NOMO-1 treated with dmso at 0.1 percent for 144 hours (cell line): ENCODE measurements around the gene FAM98C.
"Not testable (repeated sequence)": the region's sequence is repeated elsewhere in the genome, so short reads cannot be mapped to it uniquely, and the experiment has no call there.

Experiments
- DNase-seq: peaks from one replicate; lab custom pipeline; 2025; ENCODE audit not compliant: unreplicated experiment; lab: John Stamatoyannopoulos, UW

Gene FAM98C

DNA sequence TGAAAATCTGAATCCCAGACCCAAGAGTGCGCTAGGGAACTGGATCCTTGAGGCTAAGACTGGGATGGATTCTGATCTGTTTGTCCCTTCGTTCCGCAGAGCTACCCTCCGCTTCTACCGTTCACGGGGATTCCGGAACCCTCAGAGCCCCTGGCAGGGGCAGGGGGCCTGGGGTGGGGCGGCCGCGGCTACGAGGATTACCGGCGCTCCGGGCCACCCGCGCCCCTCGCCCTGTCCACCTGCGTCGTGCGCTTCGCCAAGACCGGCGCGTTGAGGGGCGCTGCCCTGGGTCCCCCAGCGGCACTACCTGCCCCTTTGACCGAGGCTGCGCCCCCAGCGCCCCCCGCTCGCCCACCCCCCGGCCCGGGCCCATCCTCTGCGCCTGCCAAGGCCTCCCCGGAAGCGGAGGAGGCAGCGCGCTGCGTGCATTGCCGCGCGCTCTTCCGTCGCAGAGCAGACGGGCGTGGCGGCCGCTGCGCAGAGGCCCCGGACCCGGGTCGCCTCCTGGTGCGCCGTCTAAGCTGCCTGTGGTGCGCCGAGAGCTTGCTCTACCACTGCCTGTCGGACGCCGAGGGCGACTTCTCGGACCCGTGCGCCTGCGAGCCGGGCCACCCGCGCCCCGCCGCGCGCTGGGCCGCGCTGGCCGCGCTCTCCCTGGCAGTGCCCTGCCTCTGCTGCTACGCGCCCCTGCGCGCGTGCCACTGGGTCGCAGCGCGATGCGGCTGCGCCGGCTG lies 7.3 kb upstream of the FAM98C start:
- DNase-seq = no peak

DNA sequence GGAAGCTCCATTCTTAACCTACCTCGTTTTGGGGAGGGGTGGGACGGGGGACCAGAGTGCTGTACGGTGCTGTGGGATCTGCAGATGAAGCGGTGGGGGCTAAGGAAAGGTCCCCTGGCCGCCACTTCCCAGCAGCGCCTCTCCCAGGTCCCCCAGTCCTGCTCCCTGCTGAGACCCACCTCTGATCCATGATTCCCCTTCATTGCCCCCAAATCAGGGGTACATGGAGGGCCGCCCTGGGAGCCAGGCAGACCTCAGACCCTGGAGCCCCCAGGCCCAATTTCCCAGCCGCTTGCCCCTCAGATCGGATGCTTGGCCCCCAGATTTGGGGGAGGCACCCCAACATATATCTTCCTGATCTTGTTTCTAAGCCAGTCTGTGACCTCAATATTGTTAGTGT lies 3.8 kb upstream of the FAM98C start:
- no peak for DNase-seq

DNA sequence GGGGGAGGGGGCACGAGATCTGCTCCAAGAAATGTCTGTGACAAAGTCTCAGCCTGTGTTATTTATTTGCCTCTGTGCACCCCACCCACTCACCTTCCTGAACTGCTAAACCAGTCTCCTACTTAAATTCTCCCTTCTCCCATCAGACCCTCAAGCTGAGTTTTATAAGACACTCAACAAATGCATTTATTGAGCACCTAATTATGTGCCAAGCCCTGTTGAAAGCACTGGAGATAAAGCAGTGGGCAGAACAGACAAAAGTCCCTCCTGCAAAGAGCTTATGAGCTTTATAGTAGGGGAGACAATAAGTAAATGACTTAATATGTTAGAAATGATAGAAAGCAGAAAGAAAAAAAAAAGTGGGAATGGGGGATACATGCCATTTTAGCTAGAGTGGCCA lies 3.4 kb upstream of the FAM98C start:
- no peak for DNase-seq

DNA sequence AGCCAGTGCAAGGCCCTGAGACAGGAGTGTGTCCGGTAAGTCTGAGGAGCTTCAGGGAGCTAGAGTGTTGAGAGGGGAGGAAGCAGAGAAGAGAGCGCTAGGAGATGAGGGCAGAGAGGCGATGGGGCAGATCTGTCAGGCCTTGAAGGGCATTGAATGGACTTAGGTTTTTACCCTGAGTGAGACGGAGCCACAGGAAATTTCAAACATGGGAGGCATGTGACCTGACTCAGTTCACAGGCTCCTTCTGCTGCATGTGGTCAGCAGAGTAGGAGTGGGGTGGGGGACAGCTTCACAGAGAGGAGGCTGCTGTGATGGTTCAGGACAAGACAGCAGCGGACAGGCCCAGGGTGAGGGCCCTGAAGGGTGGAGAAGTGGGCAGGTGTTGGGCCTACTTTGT lies 2.5 kb upstream of the FAM98C start:
- DNase-seq = no peak

DNA sequence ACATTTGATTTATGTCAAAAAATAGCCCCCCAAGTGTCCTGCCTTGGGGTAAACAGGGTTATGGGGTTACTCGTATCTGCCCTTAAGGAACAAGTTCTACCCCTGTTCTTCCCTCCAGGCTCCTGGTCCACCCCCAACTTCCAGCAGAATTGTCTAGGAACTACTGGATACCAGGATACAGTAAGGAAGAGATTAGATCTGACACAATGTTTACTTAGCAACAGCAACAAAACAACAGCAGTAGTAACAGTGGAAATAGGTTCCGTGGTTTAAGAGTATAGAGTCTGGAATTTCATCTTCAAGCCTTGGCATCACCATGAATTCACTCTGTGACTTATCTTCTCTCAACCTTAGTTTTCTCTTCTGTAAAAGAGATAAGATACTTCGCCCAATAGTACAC lies 1.7 kb upstream of the FAM98C start:
- no peak for DNase-seq

DNA sequence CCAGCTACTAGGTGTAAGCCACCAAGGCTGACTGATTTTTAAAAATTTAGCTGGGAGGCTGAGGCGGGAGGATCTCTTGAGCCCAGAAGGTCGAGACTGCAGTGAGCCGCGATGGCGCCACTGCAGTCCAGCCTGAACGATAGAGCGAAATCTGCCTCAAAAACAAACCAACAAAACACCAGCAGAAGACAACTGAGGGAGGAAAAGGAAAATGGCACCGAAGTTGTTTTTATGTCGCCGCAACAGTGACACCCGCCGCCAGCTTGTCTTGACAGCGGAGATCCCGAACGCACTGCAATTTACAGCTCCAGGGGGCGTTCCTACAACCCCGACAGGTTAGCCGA lies 298 bp upstream of the FAM98C start:
- no peak for DNase-seq

DNA sequence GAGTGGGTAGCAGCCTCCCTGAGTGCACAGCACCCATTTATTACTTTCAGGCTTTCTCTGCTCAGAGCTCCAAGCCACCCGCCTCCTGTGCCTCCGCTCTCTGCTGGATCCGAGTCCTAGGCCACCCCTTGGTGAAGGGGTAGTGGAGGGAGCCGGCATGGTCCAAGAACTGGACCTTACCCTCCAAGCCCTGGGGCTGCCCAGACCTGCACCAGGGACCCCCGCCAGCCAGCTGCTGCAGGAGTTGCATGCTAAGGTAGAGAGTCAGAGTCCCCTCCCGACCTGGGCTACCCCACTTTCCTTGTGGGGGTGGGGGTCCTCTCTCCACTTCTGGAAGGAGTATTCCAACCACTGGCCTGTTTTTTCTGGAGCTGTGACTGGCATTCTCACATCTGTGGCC lies 2.0 kb downstream of the FAM98C start:
- no peak for DNase-seq

DNA sequence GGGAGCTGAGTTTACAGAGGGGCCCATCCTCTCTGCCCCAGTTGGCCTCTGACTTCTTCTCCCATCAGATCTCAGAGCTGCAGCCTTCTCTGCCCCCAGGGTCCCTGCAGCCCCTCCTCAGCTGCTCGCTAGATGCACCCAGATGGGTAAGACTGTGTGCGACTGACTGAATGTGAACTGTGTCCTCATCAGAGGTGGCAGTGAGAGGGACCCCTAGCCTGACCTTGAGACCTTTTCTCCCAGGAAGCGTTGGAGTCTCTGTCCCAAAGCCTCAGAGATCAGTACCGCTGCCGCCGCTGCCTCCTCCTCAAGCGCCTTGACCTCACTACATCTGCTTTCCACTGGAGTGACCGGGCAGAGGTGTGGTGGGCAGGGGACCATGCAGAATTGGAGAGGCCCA lies 2.4 kb downstream of the FAM98C start:
- no peak for DNase-seq

DNA sequence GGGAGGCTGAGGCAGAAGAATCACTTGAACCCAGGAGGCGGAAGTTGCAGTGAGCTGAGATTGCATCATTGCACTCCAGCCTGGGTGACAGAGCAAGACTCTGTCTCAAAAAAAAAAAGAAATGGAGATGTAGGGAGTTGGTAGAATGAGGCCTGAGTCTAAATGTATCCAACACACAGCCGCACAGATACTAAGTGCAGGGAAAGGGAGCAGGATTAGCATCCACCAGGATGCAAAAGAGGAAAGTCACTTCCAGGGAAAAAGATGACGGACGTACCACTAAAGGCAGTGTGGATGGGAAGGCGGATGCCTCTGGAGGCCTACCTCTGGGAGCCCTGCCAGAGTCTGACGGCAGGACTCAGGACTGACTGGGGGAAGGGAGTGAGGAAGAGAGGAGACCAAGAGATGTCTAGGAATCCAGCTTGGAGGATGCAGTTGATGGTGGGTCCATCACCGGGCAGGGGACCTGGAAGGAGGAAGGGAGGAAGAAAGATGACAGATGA lies 6.8 kb downstream of the FAM98C start:
- no peak for DNase-seq

DNA sequence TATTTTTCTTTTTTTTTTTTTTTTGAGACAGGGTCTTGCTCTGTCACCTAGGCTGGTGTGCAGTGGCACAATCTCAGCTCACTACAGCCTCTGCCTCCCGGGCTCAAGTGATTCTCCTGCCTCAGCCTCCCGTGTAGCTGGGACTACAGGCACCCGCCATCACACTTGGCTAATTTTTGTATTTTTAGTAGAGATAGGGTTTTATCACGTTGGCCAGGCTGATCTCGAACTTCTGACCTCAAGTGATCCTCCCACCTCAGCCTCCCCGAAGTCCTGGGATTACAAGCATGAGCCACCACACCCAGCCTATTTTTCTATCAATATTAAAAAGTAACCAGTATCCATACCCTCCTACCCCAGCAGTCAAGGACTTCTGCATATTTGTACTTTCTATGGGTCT lies 7.5 kb downstream of the FAM98C start:
- not testable (repeated sequence) for DNase-seq

DNA sequence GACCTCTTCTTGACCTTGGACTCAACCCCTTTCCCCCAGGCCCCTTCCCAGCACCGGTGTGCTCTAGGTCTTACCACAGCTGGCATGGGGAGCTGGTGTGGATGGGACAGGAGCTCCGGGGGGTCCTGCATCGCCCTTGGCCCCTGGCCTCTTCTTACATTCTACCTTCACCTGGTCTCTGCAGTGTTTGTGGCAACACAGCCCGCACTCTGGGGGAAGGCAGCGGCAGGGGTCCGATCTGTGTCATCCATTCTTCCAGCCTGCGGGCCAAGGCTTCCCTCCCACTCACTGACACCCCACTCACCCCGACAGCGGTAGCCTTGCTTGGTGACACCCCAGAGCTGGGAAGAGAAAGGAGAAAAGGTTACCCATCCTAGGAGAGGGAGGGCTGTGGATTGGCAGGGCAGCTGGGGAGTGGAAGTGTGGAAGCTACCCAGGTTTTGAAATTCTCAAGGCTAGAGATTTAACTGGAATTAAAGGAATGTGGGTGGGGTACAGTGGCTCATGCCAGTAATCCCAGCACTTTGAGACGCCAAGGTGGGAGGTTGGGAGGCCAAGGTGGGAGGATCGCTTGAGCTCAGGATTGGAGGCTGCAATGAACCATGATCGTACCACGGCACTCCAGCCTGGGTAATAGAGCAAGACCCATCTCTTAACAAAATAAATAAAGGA lies 8.3 kb downstream of the FAM98C start:
- no peak for DNase-seq

DNA sequence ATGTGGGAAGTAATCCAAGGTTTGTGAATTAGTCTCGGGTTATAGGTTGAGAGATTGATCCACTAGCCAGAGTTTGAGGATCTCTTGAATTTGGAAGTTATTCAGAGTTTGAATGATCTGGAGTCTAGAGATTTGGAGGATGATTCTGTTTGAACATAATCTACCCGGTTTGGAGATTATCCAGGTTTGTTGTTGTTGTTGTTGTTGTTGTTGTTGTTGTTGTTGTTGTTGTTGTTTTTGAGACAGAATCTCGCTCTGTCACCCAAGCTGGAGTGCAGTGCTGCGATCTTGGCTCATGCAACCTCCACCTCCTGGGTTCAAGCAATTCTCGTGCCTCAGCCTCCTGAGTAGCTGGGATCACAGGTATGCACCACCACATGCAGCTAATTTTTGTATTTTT lies 9.0 kb downstream of the FAM98C start:
- DNase-seq = not testable (repeated sequence)

DNA sequence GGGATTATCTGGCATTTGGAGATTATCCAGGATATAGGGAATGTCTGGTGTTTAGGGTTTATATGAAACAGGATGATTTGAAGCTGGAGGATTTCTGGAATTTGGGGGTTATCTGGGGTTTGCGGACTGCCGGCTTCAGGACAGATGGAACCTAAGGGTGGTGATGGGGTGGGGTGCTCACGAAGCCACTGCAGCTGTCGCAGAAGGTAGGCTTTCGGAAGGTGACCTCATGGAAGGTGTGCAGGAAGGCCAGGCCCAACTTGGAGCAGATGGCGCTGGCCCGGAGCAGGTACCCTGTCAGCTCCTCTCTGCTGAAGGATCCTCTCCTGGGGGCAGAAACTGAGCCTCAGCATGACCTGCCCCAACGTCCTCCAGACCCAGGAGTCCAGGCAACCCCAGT lies 9.6 kb downstream of the FAM98C start:
- no peak for DNase-seq

DNA sequence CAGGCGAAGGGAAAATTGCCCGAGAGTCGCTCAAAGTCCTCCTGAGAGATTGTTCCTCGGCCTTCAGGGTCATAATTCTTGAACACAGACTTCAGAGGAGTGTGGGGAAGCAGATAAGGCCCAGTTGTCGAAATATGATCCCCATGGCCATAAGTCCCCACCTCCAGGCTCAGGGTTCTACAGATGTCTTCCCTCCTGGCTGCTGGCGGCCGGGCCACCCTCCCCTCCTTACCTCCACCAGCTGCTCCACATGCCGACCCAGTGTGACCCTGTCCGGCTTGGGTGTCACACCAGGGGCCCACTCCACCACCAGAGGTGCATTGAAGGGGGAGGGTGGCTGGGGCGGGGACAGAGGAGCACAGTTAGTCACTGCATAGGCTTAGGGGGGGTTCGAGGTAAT lies 10.1 kb downstream of the FAM98C start:
- DNase-seq = no peak

DNA sequence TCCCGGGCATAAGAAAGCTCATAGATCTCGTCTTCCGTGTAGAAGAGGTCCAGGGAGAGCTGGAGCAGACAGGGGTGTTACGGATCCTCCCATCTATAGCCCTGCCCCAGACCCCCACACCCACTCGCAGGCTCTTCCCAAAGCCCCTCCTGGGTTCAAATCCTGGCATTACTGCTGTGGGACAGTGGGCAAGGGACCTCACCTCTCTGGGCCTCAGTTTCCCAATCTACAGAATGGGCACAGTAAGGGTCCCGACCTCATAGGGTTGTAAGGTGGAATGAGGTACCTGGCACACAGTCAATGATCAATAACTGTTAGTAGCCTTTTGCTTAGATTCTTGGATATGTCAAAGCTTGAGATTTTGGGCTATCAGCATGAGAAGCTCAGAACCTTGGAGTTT lies 10.5 kb downstream of the FAM98C start:
- DNase-seq = no peak

DNA sequence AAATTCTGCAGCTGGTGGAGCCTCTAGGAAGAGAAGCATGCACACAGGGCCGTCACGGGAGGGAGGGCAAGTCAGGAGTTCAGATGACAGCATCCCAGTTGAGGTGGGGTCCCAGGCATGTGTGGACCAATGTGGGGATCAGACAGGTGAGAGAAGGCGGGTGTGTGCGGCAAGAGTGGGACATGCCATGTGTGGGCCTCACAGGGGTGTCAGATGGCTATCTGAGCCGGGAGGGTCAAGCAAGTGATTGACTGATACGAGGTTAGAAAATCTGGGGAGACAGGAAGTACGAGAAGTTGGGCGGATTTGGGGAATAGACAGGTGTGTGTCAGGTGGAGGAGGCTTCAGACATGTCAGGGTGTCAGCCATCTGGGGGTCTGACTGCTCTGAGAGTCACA lies 14.3 kb downstream of the FAM98C start:
- no peak for DNase-seq

DNA sequence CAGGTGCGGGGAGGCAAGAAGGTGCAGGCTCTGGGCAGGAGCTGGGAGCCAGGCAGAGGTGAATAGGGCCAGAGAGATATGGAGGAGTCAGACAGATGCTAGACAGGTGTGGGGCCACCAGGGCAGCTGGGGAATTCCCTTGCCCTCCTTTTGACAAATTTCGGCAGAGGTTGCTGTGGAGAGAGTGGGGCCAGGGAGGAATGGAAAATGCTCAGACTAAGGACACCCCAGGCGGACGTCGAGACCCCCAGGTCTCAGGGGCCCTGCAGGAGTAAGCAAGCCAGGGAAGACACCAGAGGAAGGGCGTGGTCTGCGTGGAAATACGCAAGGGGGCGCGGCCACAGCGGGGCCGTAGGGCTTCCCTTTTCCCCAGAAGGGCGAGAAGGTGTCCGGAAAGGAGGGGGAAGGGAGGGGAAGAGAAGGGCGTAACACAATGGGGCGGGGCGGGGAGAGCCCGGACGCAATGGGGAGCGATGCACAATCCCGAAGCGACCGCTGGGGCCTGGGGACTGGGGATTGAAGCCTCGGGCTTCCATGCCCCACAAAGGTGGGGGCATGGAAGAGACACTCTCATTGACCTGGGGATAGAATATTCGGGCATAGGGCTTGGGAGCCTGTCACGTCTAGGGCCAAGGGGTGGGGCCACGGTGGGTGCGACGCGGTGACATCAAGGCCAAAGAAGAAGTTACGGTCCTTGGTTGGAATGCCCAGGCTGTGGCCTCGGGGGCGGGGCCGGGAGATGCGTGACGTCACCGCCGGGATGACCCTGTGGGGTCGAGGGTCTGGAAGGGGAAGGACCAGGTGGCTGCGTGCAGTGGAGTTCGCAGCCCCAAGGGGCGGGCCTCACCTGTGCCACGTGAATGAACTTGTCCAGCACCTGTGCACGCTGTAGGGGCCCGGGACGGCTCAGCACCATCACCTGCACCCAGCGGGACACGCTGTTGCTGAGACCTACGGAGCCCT lies 14.9 kb downstream of the FAM98C start:
- peak; percentile 86 for DNase-seq

DNA sequence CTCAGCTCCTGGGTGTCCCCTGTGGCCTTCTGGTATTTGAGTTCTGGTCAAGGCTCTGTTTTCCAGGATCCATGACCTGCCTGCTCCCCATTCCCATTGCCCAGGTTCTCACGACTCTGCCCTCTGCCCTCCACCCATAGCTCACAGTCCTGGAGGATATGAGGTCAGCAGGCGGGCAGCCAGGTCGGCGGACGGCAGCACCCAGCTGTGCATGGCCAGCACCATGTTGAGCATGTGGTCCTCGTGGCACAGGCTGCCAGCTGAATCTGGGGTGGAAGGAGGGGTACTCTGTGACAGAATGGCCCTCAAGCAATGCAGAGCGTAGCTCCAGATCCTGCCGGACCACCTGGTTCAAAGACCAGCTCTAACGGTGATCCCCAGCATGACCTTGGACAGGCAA lies 18.0 kb downstream of the FAM98C start:
- DNase-seq = no peak

DNA sequence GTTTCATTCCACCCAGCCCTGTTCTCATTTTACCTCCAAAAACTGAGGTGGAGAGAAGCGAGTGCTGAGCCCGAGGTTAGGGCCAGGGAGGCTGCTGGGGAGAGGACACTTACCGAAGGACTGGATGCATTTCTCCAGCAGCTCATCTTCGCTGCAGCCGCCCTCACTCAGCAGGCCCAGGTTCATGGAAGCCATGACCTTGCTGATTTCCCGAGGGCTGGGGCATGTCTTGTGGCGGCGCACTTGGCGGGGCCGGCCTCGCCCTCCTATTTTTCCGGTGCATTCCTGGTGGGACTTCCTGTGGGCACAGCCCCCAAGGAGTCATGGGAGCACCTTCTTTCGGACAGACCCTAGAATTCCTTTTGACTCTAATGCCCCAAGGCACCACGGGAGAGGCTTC lies 19.0 kb downstream of the FAM98C start:
- DNase-seq = no peak

DNA sequence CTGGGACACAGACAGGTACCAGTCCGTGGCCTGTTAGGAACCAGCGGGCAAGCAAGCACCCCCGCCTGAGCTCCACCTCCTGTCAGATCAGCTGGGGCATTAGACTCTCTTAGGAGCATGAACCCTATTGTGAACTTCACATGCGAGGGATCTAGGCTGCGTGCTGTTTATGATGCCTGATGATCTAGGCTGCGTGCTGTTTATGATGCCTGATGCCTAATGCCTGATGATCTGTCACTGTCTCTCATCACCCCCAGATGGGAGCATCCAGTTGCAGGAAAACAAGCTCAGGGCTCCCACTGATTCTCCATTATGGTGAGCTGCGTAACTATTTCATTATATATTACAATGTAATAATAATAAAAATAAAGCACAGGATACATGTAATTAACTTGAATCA lies 19.5 kb downstream of the FAM98C start:
- DNase-seq = no peak

DNA sequence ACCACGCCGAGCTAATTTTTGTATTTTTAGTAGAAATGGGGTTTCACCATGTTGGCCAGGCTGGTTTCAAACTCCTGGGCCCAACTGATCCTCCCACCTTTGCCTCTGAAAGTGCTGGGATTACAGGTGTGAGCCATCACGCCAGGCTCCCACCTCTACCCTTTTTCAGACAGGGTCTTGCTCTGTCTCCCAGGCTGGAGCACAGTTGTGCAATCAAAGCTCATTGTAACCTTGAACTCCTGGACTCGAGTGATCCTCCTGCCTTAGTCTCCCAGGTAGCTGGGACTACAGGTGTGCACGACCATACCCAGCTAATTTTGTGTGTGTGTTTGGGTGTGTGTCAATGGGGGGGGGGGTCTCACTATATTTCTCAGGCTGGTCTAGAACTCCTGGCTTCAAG lies 21.4 kb downstream of the FAM98C start:
- no peak for DNase-seq
